HL-60 (cell line): Measurements from ENCODE around the gene RPS4Y2.

Source experiments
- DNase-seq, 2 experiments: peaks; one replicate each; pipeline ENCODE4 v3.0.0-alpha.2; 2010 to 2020; ENCODE audit warnings: low read depth in 1 of 2, low spot score in 1 of 2
- H3K27ac ChIP-seq: fragments of 250-450 bp; sonication (Bioruptor Pico); replicated peaks from 2 replicates; pipeline ENCODE4 v1.5.1; 2020; ENCODE audit warnings: mild to moderate bottlenecking, moderate library complexity
- H3K27me3 ChIP-seq: fragments of 250-450 bp; sonication (Bioruptor Pico); 2 replicates; pipeline ENCODE4 v1.5.1; 2021; ENCODE audit warnings: mild to moderate bottlenecking, moderate library complexity; ENCODE audit not compliant: insufficient read depth, poor library complexity, severe bottlenecking
- H3K4me3 ChIP-seq: replicated peaks from 2 replicates; pipeline ENCODE4 v1.5.1; 2011; ENCODE audit warnings: mild to moderate bottlenecking, control low read depth, low read length; ENCODE audit not compliant: insufficient read depth
- CTCF ChIP-seq: IDR thresholded peaks from one replicate; pipeline ENCODE4 v1.5.1; 2011; ENCODE audit warnings: low read length, control low read depth, inconsistent platforms; ENCODE audit not compliant: insufficient read depth
- GABPA ChIP-seq: IDR thresholded peaks from 2 replicates; pipeline ENCODE4 v1.6.1; 2012; ENCODE audit warnings: low read depth
- POLR2AphosphoS5 ChIP-seq: IDR thresholded peaks from 2 replicates; pipeline ENCODE4 v1.6.1; 2012; ENCODE audit warnings: low read depth
- REST ChIP-seq: IDR thresholded peaks from 2 replicates; pipeline ENCODE4 v1.6.1; 2012; ENCODE audit warnings: low read depth; ENCODE audit not compliant: insufficient replicate concordance
- SPI1 ChIP-seq: IDR thresholded peaks from 2 replicates; pipeline ENCODE4 v1.6.1; 2012; ENCODE audit warnings: low read depth, mild to moderate bottlenecking, borderline replicate concordance

The RPS4Y2 gene

GRCh38 chrY:20746919-20747318 is 9.0 kb upstream of the RPS4Y2 start:
- DNase-seq: no peak
- Histone ChIP-seq H3K27ac (no peak overlapping the region), H3K27me3 (no peaks in the 10 kb centered on the region), H3K4me3 (no peak overlapping the region)
- TF ChIP-seq GABPA (no peak), SPI1 (no peak), CTCF (no peak), POLR2AphosphoS5 (no peak), REST (no peak)

- no peaks in the 10 kb centered on the region for H3K27me3 ChIP-seq
- no peak overlapping the region for H3K27ac ChIP-seq
- TF ChIP-seq POLR2AphosphoS5 (no peak), CTCF (no peak)
- no peak for DNase-seq
- H3K4me3 ChIP-seq: no peak overlapping the region
Measured at GRCh38 chrY:20763869-20764268, 8.0 kb downstream of the RPS4Y2 start.

GRCh38 chrY:20765117-20765516 is 9.2 kb downstream of the RPS4Y2 start:
- Histone ChIP-seq H3K27me3 (no peaks in the 10 kb centered on the region), H3K4me3 (no peak overlapping the region), H3K27ac (no peak overlapping the region)
- no peak for DNase-seq
- TF ChIP-seq SPI1: no peak
- no peak for TF ChIP-seq GABPA
- TF ChIP-seq POLR2AphosphoS5: no peak
- no peak for TF ChIP-seq REST
- no peak for TF ChIP-seq CTCF

- no peak for DNase-seq
- no peak for TF ChIP-seq REST
- no peak for TF ChIP-seq SPI1
- no peak for TF ChIP-seq POLR2AphosphoS5
- TF ChIP-seq CTCF: no peak
- no peak for TF ChIP-seq GABPA
- no peak overlapping the region for H3K4me3 ChIP-seq
- H3K27ac ChIP-seq: no peak overlapping the region
- H3K27me3 ChIP-seq: no peaks in the 10 kb centered on the region
Measured at GRCh38 chrY:20770755-20771154, 14.8 kb downstream of the RPS4Y2 start.
